Measurements from ENCODE around the gene NAMPT. TPM values are rescaled to one million over a fixed set of nuclear protein-coding genes. Genes with fewer than 3 reads are reported as not detected.

The NAMPT gene
- total RNA-seq, 3 donors from 2014 or later (not counting 1 experiment from before 2014, with no cell fraction given) = 194 to 414 (median 270) TPM

DNA sequence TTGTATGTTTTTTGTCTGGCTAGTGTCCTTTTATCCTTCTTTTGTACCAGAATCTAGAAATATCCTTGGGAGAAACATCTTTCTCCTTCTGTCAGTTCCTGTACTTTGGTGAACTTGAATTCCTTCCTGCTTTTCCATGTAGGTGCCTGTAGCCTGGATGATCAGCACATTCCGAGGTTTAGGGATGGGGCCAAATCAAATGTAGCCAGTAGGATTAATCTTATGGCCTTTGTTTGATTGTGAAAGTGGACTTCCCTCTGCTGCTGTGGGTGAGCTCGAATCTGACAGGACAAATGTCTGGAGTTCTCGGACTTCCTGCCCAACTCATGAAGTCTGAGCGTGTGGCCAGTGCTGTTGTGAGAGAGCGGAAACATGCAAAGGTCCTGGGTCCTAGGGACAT is 33.2 kb upstream of the NAMPT start:
- H3K36me3 Mint-ChIP-seq = no peaks in the 10 kb centered on the region
- WGBS (ENCODE audit: insufficient coverage) = 92% methylated on average over 5 of the region's 5 CpGs
- intact Hi-C loops (cut with micrococcal nuclease) = no loop called here
- Histone ChIP-seq H3K4me1 (ENCODE audit: control insufficient read depth, insufficient read depth, low read length) (no peaks in the 10 kb centered on the region), H3K9me3 (ENCODE audit: control insufficient read depth, insufficient read depth, low read length) (no peaks in the 10 kb centered on the region), H3K27ac (ENCODE audit: low read length) (no peak overlapping the region), H3K36me3 (ENCODE audit: control insufficient read depth, insufficient read depth, low read length) (no peaks in the 10 kb centered on the region), H3K4me3 (ENCODE audit: low read length) (no peak overlapping the region), H3K27me3 (ENCODE audit: control insufficient read depth, insufficient read depth, low read length) (no peaks in the 10 kb centered on the region)
- peaks cover 25 to 31% of the 10 kb centered on the region in 2 donors for H3K27me3 Mint-ChIP-seq (ENCODE audit: low read depth in 2 of 2)
- no peak overlapping the region for H3K27ac Mint-ChIP-seq
- TF ChIP-seq, protein P1, sequence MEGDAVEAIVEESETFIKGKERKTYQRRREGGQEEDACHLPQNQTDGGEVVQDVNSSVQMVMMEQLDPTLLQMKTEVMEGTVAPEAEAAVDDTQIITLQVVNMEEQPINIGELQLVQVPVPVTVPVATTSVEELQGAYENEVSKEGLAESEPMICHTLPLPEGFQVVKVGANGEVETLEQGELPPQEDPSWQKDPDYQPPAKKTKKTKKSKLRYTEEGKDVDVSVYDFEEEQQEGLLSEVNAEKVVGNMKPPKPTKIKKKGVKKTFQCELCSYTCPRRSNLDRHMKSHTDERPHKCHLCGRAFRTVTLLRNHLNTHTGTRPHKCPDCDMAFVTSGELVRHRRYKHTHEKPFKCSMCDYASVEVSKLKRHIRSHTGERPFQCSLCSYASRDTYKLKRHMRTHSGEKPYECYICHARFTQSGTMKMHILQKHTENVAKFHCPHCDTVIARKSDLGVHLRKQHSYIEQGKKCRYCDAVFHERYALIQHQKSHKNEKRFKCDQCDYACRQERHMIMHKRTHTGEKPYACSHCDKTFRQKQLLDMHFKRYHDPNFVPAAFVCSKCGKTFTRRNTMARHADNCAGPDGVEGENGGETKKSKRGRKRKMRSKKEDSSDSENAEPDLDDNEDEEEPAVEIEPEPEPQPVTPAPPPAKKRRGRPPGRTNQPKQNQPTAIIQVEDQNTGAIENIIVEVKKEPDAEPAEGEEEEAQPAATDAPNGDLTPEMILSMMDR (IDR thresholded peaks at IDR 0.05) = no peak
- H3K9me3 Mint-ChIP-seq = no peaks in the 10 kb centered on the region
- DNase-seq = no peak
- H3K4me1 Mint-ChIP-seq = no peaks in the 10 kb centered on the region
- no peak overlapping the region for H3K4me3 Mint-ChIP-seq
- no peak for ATAC-seq

DNA sequence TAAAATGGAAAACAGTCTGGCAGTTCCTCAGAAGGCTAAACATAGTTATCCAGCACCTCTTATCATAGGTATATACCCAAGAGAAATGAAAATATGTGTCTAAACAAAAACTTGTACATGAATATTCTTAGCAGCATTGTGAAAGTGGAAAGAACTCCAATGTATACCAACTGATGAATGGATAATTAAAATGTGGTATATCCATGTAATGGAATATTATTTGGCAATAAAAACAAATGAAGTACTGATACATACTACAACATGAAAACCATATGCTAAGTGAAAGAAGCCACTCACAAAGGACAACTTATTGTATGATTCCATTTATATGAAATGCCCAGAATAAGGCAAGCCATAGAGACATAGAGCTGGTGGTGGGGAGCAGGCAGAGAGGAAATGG is 32.2 kb upstream of the NAMPT start:
- no peak overlapping the region for H3K27ac ChIP-seq (ENCODE audit: low read length)
- ATAC-seq = no peak
- H3K9me3 ChIP-seq (ENCODE audit: control insufficient read depth, insufficient read depth, low read length) = no peaks in the 10 kb centered on the region
- TF ChIP-seq, protein P1 (IDR thresholded peaks at IDR 0.05) = no peak
- H3K36me3 ChIP-seq (ENCODE audit: control insufficient read depth, insufficient read depth, low read length) = no peaks in the 10 kb centered on the region
- H3K27ac Mint-ChIP-seq = no peak overlapping the region
- no peaks in the 10 kb centered on the region for H3K9me3 Mint-ChIP-seq
- no peaks in the 10 kb centered on the region for H3K4me1 Mint-ChIP-seq
- no peak overlapping the region for H3K4me3 ChIP-seq (ENCODE audit: low read length)
- no peaks in the 10 kb centered on the region for H3K27me3 ChIP-seq (ENCODE audit: control insufficient read depth, insufficient read depth, low read length)
- no peaks in the 10 kb centered on the region for H3K36me3 Mint-ChIP-seq
- no peak for DNase-seq
- no peak overlapping the region for H3K4me3 Mint-ChIP-seq
- H3K27me3 Mint-ChIP-seq (ENCODE audit: low read depth in 2 of 2) = peaks cover 23 to 31% of the 10 kb centered on the region in 2 donors
- intact Hi-C loops (cut with micrococcal nuclease) = no loop called here
- no peaks in the 10 kb centered on the region for H3K4me1 ChIP-seq (ENCODE audit: control insufficient read depth, insufficient read depth, low read length)

DNA sequence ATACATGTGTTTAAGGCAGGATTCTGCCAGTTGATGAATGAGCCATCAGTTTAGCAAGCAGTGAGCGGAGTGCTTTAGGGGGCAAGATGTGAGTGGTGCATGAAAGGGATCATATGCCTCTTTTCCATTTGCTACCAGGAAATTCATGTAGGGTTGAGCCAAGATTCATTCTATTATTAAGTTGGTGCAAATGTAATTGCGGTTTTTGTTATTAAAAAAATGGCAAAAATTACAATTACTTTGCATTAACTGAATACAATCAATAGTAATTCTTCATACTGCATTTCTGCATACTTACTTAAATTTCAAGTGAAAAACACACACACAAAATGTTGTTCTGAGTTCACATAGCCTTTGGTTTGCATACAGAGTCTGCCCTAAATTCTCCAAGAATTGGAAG is 30.1 kb upstream of the NAMPT start:
- TF ChIP-seq, protein P1 (IDR thresholded peaks at IDR 0.05) = no peak
- Histone ChIP-seq H3K9me3 (ENCODE audit: control insufficient read depth, insufficient read depth, low read length) (no peaks in the 10 kb centered on the region), H3K4me1 (ENCODE audit: control insufficient read depth, insufficient read depth, low read length) (no peaks in the 10 kb centered on the region), H3K27ac (ENCODE audit: low read length) (no peak overlapping the region), H3K4me3 (ENCODE audit: low read length) (no peak overlapping the region), H3K36me3 (ENCODE audit: control insufficient read depth, insufficient read depth, low read length) (no peaks in the 10 kb centered on the region), H3K27me3 (ENCODE audit: control insufficient read depth, insufficient read depth, low read length) (no peaks in the 10 kb centered on the region)
- peaks cover 21 to 31% of the 10 kb centered on the region in 2 donors for H3K27me3 Mint-ChIP-seq (ENCODE audit: low read depth in 2 of 2)
- intact Hi-C loops (cut with micrococcal nuclease) = no loop called here
- H3K27ac Mint-ChIP-seq = no peak overlapping the region
- no peaks in the 10 kb centered on the region for H3K36me3 Mint-ChIP-seq
- H3K4me3 Mint-ChIP-seq = no peak overlapping the region
- H3K9me3 Mint-ChIP-seq = no peaks in the 10 kb centered on the region
- ATAC-seq = no peak
- no peaks in the 10 kb centered on the region for H3K4me1 Mint-ChIP-seq
- DNase-seq = no peak
- WGBS (ENCODE audit: insufficient coverage) = 92% methylated on average over 1 of the region's 2 CpGs

DNA sequence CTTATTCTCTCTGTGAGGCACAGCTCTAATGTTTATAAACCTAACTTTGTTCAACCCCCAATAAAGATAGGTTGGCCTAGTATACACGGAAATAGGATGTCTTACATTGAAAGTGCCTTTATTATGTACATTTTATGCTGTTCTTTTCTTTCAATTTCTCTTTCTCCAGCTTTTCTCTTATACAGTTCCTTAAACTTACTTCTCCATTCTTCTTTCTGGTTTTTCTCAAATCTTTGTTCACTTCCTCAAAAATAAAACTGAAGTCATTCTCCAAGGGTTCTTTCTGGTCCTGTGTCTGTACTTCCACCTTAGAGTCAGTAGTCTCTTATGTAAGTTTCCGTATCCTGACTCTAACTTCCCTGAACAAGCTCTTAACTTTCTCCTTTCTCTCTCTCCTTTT is 29.2 kb upstream of the NAMPT start:
- intact Hi-C loops (cut with micrococcal nuclease) = no loop called here
- Mint-ChIP-seq H3K27ac (no peak overlapping the region), H3K4me3 (no peak overlapping the region), H3K27me3 (ENCODE audit: low read depth in 2 of 2) (peaks cover 21 to 31% of the 10 kb centered on the region in 2 donors), H3K9me3 (no peaks in the 10 kb centered on the region), H3K36me3 (no peaks in the 10 kb centered on the region), H3K4me1 (no peaks in the 10 kb centered on the region)
- Histone ChIP-seq H3K9me3 (ENCODE audit: control insufficient read depth, insufficient read depth, low read length) (no peaks in the 10 kb centered on the region), H3K4me1 (ENCODE audit: control insufficient read depth, insufficient read depth, low read length) (no peaks in the 10 kb centered on the region), H3K27me3 (ENCODE audit: control insufficient read depth, insufficient read depth, low read length) (no peaks in the 10 kb centered on the region), H3K4me3 (ENCODE audit: low read length) (no peak overlapping the region), H3K27ac (ENCODE audit: low read length) (no peak overlapping the region), H3K36me3 (ENCODE audit: control insufficient read depth, insufficient read depth, low read length) (no peaks in the 10 kb centered on the region)
- TF ChIP-seq, protein P1 (IDR thresholded peaks at IDR 0.05) = no peak
- DNase-seq (no peak), ATAC-seq (peak in 1 of 3 donors; percentile 60)
- WGBS (ENCODE audit: insufficient coverage) = 25% methylated on average over 1 of the region's 2 CpGs

Data from natural killer cell (primary cell).